HG03095 (cell line): ENCODE measurements around the gene SORD.
"Not testable (repeated sequence)": the region's sequence is repeated elsewhere in the genome, so short reads cannot be mapped to it uniquely, and the experiment has no call there.

Experiments used
- ATAC-seq: cut with Tn5 transposase; IDR thresholded peaks from one replicate; pipeline ENCODE4 v1.9.1; 2021; ENCODE audit warnings: moderate library complexity; ENCODE audit not compliant: unreplicated experiment

The SORD gene

GRCh38 chr15:45058690-45059675, 36.0 kb downstream of the SORD start:
- not testable (repeated sequence) for ATAC-seq

GRCh38 chr15:45062301-45062700, 39.3 kb downstream of the SORD start:
- ATAC-seq = not testable (repeated sequence)

GRCh38 chr15:45064386-45064785, 41.4 kb downstream of the SORD start:
- ATAC-seq = no peak

GRCh38 chr15:45069942-45070360, 47.0 kb downstream of the SORD start:
- not testable (repeated sequence) for ATAC-seq

GRCh38 chr15:45073602-45074001, 50.6 kb downstream of the SORD start:
- not testable (repeated sequence) for ATAC-seq

- ATAC-seq = not testable (repeated sequence)
Observed at GRCh38 chr15:45075440-45076320, 52.7 kb downstream of the SORD start.

GRCh38 chr15:45077391-45077790, 54.4 kb downstream of the SORD start:
- not testable (repeated sequence) for ATAC-seq

- not testable (repeated sequence) for ATAC-seq
Observed at GRCh38 chr15:45079201-45079600, 56.2 kb downstream of the SORD start.

GRCh38 chr15:45079628-45080246, 56.7 kb downstream of the SORD start:
- ATAC-seq = not testable (repeated sequence)

- ATAC-seq = not testable (repeated sequence)
Observed at GRCh38 chr15:45080593-45080992, 57.6 kb downstream of the SORD start.

- not testable (repeated sequence) for ATAC-seq
Observed at GRCh38 chr15:45082412-45082811, 59.4 kb downstream of the SORD start.

- no peak for ATAC-seq
Observed at GRCh38 chr15:45083223-45083622, 60.2 kb downstream of the SORD start.

GRCh38 chr15:45084163-45084562, 61.2 kb downstream of the SORD start:
- ATAC-seq = no peak

- no peak for ATAC-seq
Observed at GRCh38 chr15:45087513-45087912, 64.5 kb downstream of the SORD start.

- no peak for ATAC-seq
Observed at GRCh38 chr15:45088801-45089711, 66.1 kb downstream of the SORD start.

GRCh38 chr15:45089712-45090373, 66.8 kb downstream of the SORD start:
- ATAC-seq = no peak

GRCh38 chr15:45091161-45091560, 68.2 kb downstream of the SORD start:
- no peak for ATAC-seq

- ATAC-seq = no peak
Observed at GRCh38 chr15:45091576-45091975, 68.6 kb downstream of the SORD start.

GRCh38 chr15:45093013-45093412, 70.0 kb downstream of the SORD start:
- no peak for ATAC-seq
